Mesendoderm (in vitro differentiated cells): Measurements from ENCODE around the gene SMIM9.

ENCODE experiments used
- DNase-seq: peaks from one replicate; pipeline ENCODE4 v3.0.0; 2013
- H2AK5ac ChIP-seq: 2 replicates; pipeline ENCODE4 v1.6.1; 2013; ENCODE audit warnings: low read length, inconsistent platforms
- H2BK120ac ChIP-seq: 2 replicates; pipeline ENCODE4 v1.6.1; 2013; ENCODE audit warnings: low read depth, mild to moderate bottlenecking, low read length, moderate library complexity, mixed read lengths
- H2BK15ac ChIP-seq: replicated peaks from 2 replicates; pipeline ENCODE4 v1.6.1; 2013; ENCODE audit warnings: low read depth, mild to moderate bottlenecking, moderate library complexity
- H2BK5ac ChIP-seq: 2 replicates; pipeline ENCODE4 v1.6.1; 2013; ENCODE audit warnings: low read length, inconsistent platforms
- H3K18ac ChIP-seq: 2 replicates; pipeline ENCODE4 v1.6.1; 2013; ENCODE audit warnings: mild to moderate bottlenecking, low read length, mixed read lengths
- H3K23ac ChIP-seq: one replicate; pipeline ENCODE4 v1.6.1; 2013; ENCODE audit warnings: low read length
- H3K27ac ChIP-seq: 2 replicates; pipeline ENCODE4 v1.5.1; 2013; ENCODE audit warnings: low read depth, mild to moderate bottlenecking, inconsistent platforms, low read length, moderate library complexity
- H3K27me3 ChIP-seq: 2 replicates; pipeline ENCODE4 v1.6.1; 2013; ENCODE audit warnings: low read length, control low read depth, mild to moderate bottlenecking, inconsistent platforms; ENCODE audit not compliant: insufficient read depth, poor library complexity
- H3K36me3 ChIP-seq: 2 replicates; pipeline ENCODE4 v1.6.1; 2013; ENCODE audit warnings: low read length, inconsistent platforms; ENCODE audit not compliant: control insufficient read depth, insufficient read depth
- H3K4ac ChIP-seq: one replicate; pipeline ENCODE4 v1.6.1; 2013; ENCODE audit warnings: low read depth, mild to moderate bottlenecking, low read length, moderate library complexity
- H3K4me1 ChIP-seq: 2 replicates; pipeline ENCODE4 v1.6.1; 2013; ENCODE audit warnings: low read depth, low read length, inconsistent platforms; ENCODE audit not compliant: control insufficient read depth
- H3K4me2 ChIP-seq: 2 replicates; pipeline ENCODE4 v1.6.1; 2013; ENCODE audit warnings: low read length
- H3K4me3 ChIP-seq: 2 replicates; pipeline ENCODE4 v1.5.1; 2013; ENCODE audit warnings: mild to moderate bottlenecking, low read length
- H3K56ac ChIP-seq: one replicate; pipeline ENCODE4 v1.6.1; 2013; ENCODE audit warnings: low read length
- H3K79me1 ChIP-seq: 2 replicates; pipeline ENCODE4 v1.6.1; 2013; ENCODE audit warnings: low read length, inconsistent platforms
- H3K79me2 ChIP-seq: 2 replicates; pipeline ENCODE4 v1.6.1; 2013; ENCODE audit warnings: mild to moderate bottlenecking, low read length; ENCODE audit not compliant: control insufficient read depth, insufficient read depth
- H3K9ac ChIP-seq: 2 replicates; pipeline ENCODE4 v1.6.1; 2013; ENCODE audit warnings: low read length, inconsistent platforms
- H4K5ac ChIP-seq: one replicate; pipeline ENCODE4 v1.6.1; 2013; ENCODE audit warnings: low read length
- H4K8ac ChIP-seq: one replicate; pipeline ENCODE4 v1.6.1; 2013; ENCODE audit warnings: low read depth, mild to moderate bottlenecking, control low read depth, low read length, moderate library complexity
- WGBS: extraction: QIAGEN DNeasy Blood & Tissue Kit; methylation state at CpG from one replicate; pipeline ENCODE4 v1.1.7; 2013; ENCODE audit warnings: low lambda C conversion rate, missing lambda C conversion rate; ENCODE audit not compliant: insufficient coverage; ENCODE audit errors: extremely low coverage; 5-methylcytosine and 5-hydroxymethylcytosine counted together

The SMIM9 gene

DNA sequence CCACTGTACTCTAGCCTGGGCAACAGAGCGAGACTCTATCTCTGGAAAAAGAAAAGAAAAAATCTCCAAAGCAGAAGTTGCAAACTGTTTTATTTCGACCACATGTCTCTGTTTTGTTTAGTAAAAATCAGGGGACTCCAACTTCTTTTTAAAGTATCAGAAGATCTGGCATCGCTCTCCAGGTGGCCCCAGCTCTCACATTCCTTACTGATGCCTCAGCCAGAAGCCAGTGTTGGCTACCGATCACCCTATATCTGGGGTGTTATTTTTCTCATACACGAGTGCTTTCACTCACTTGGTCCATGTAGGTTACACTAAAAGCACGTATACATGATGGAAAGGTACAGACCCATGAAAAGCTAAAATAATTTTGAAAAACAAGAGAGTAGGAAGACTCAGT is 37.5 kb downstream of the SMIM9 start:
- Histone ChIP-seq H3K27me3 (no peaks in the 10 kb centered on the region), H3K9ac (no peak overlapping the region), H3K4ac (no peak overlapping the region), H3K56ac (no peak overlapping the region), H2BK15ac (no peak overlapping the region), H2BK5ac (no peak overlapping the region), H4K5ac (no peak overlapping the region), H3K79me1 (no peaks in the 10 kb centered on the region), H3K4me1 (no peaks in the 10 kb centered on the region), H3K4me2 (no peak overlapping the region), H2AK5ac (no peak overlapping the region), H3K36me3 (no peaks in the 10 kb centered on the region), H3K27ac (no peak overlapping the region), H3K4me3 (no peak overlapping the region), H3K23ac (no peak overlapping the region), H3K18ac (no peak overlapping the region), H3K79me2 (no peaks in the 10 kb centered on the region), H2BK120ac (no peak overlapping the region), H4K8ac (no peak overlapping the region)
- no CpG with 5 or more reads among the region's 6 CpGs for WGBS
- DNase-seq: peak; percentile 57

DNA sequence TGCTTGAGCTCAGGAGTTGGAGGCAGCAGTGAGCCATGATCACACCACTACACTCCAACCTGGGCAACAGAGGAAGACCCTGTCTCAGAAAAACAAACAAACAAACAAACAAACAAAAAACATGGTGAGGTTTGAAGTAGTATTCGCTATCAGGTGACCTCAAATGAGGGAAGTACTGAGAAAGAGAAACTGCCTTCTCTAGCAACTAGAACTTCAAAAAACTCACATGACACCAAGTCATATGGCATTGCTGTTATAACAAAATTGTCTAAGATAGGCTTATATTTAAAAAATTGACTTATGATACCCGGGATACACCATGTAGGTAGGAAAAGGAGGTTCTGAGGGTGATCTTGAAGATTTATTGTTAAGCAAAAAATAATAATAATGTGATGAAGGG is 39.4 kb downstream of the SMIM9 start:
- no peak overlapping the region for H3K4me3 ChIP-seq
- H4K8ac ChIP-seq: no peak overlapping the region
- H2AK5ac ChIP-seq: no peak overlapping the region
- no peak overlapping the region for H3K23ac ChIP-seq
- H3K79me2 ChIP-seq: no peaks in the 10 kb centered on the region
- no peaks in the 10 kb centered on the region for H3K79me1 ChIP-seq
- H2BK120ac ChIP-seq: no peak overlapping the region
- no peaks in the 10 kb centered on the region for H3K36me3 ChIP-seq
- no peak for DNase-seq
- H2BK5ac ChIP-seq: no peak overlapping the region
- H3K9ac ChIP-seq: no peak overlapping the region
- no peaks in the 10 kb centered on the region for H3K4me1 ChIP-seq
- no peak overlapping the region for H3K27ac ChIP-seq
- no peak overlapping the region for H2BK15ac ChIP-seq
- no peaks in the 10 kb centered on the region for H3K27me3 ChIP-seq
- H3K18ac ChIP-seq: no peak overlapping the region
- no CpG with 5 or more reads among the region's 2 CpGs for WGBS
- no peak overlapping the region for H3K4me2 ChIP-seq
- H3K4ac ChIP-seq: no peak overlapping the region
- no peak overlapping the region for H3K56ac ChIP-seq
- H4K5ac ChIP-seq: no peak overlapping the region

DNA sequence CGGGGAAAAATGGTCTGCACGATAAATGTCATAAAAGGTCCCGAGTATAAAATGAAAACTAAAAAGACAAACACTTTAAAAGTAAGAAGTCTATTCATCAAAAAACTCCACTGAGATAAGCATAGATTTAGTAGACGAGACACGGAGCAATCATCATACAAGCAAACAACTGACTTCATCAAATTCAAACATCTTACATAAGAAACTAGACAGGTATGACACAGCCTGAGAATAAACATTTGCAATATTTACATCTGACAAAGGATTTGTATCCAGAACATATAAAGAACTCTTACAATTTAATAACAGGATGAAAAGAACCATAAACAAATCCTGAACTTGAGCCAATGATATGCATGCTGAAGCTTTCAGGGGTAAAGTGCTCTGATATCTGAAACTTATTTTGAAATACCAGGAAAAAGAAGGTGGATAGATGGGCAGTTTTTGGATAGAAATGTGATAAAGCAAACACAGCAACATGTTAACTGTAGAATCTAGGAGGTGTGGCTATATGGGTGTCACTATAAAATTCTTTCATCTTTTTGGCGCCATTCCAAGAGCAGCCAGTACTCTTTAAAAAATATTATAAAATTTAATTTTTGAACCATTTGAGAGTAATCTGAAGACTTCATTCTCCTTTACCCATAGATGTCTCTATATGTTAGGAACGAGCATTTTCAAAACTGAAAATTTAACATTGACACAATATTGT is 41.2 kb downstream of the SMIM9 start:
- Histone ChIP-seq H4K5ac (no peak overlapping the region), H3K18ac (no peak overlapping the region), H3K27me3 (no peaks in the 10 kb centered on the region), H2BK5ac (no peak overlapping the region), H4K8ac (no peak overlapping the region), H3K36me3 (no peaks in the 10 kb centered on the region), H3K9ac (no peak overlapping the region), H3K27ac (no peak overlapping the region), H3K79me2 (no peaks in the 10 kb centered on the region), H3K56ac (no peak overlapping the region), H2BK120ac (no peak overlapping the region), H3K23ac (no peak overlapping the region), H3K4me1 (no peaks in the 10 kb centered on the region), H3K4me3 (no peak overlapping the region), H2BK15ac (no peak overlapping the region), H3K4ac (no peak overlapping the region), H3K4me2 (no peak overlapping the region), H3K79me1 (no peaks in the 10 kb centered on the region), H2AK5ac (no peak overlapping the region)
- no CpG with 5 or more reads among the region's 7 CpGs for WGBS
- no peak for DNase-seq

DNA sequence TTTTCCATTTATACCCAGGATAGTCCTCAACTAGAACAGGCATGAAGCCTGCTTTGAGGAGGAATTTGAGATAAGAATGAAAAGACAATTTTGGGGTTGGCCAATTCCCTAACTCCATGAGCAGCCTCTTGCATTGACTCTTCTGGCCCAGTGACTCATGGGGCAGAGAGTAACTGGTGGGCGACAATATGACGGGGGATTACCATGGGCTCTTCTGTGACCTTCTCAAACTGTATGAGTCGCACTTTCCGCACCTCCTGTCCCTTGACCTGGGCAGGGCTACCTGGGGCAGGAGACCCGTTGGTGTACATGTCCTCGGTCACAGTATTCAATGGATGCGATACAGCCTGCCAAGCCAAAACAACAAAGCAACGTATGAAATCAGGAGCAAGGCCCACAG is 42.5 kb downstream of the SMIM9 start:
- DNase-seq: no peak
- H4K5ac ChIP-seq: no peak overlapping the region
- H3K18ac ChIP-seq: no peak overlapping the region
- H2AK5ac ChIP-seq: no peak overlapping the region
- WGBS: no CpG with 5 or more reads among the region's 8 CpGs
- no peak overlapping the region for H4K8ac ChIP-seq
- no peak overlapping the region for H2BK120ac ChIP-seq
- no peak overlapping the region for H3K4ac ChIP-seq
- no peak overlapping the region for H3K27ac ChIP-seq
- no peak overlapping the region for H3K4me2 ChIP-seq
- no peak overlapping the region for H2BK15ac ChIP-seq
- no peak overlapping the region for H2BK5ac ChIP-seq
- H3K27me3 ChIP-seq: no peaks in the 10 kb centered on the region
- H3K79me2 ChIP-seq: no peaks in the 10 kb centered on the region
- H3K36me3 ChIP-seq: no peaks in the 10 kb centered on the region
- H3K79me1 ChIP-seq: no peaks in the 10 kb centered on the region
- H3K23ac ChIP-seq: no peak overlapping the region
- H3K4me3 ChIP-seq: no peak overlapping the region
- no peak overlapping the region for H3K56ac ChIP-seq
- no peaks in the 10 kb centered on the region for H3K4me1 ChIP-seq
- H3K9ac ChIP-seq: no peak overlapping the region

DNA sequence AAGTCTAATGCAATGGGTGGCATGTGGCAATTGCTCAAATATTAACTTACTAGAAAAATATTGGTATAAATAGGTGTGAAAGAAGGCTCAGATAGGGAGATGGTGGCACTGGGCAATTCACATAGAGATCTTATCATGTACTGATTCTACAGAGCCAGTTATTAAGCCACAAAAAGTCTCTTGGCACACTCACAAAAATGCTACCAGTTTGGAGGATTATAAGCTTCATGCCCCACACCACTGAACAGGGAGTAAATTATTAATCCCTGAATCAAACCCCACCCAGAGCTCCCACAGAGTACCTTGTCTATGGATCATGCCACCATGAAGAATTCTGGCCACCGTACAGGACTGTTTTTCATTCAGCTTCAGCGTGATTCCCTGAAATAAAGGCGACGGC is 43.0 kb downstream of the SMIM9 start:
- no peak overlapping the region for H3K23ac ChIP-seq
- H2BK120ac ChIP-seq: no peak overlapping the region
- no CpG with 5 or more reads among the region's 4 CpGs for WGBS
- no peak overlapping the region for H3K4ac ChIP-seq
- DNase-seq: no peak
- no peak overlapping the region for H3K9ac ChIP-seq
- no peak overlapping the region for H3K56ac ChIP-seq
- H3K79me1 ChIP-seq: no peaks in the 10 kb centered on the region
- no peaks in the 10 kb centered on the region for H3K36me3 ChIP-seq
- H3K27me3 ChIP-seq: no peaks in the 10 kb centered on the region
- no peak overlapping the region for H4K5ac ChIP-seq
- no peak overlapping the region for H3K4me3 ChIP-seq
- H2BK15ac ChIP-seq: no peak overlapping the region
- no peak overlapping the region for H3K18ac ChIP-seq
- no peak overlapping the region for H3K27ac ChIP-seq
- no peak overlapping the region for H2AK5ac ChIP-seq
- no peak overlapping the region for H2BK5ac ChIP-seq
- H3K4me2 ChIP-seq: no peak overlapping the region
- H4K8ac ChIP-seq: no peak overlapping the region
- no peaks in the 10 kb centered on the region for H3K79me2 ChIP-seq
- H3K4me1 ChIP-seq: no peaks in the 10 kb centered on the region

DNA sequence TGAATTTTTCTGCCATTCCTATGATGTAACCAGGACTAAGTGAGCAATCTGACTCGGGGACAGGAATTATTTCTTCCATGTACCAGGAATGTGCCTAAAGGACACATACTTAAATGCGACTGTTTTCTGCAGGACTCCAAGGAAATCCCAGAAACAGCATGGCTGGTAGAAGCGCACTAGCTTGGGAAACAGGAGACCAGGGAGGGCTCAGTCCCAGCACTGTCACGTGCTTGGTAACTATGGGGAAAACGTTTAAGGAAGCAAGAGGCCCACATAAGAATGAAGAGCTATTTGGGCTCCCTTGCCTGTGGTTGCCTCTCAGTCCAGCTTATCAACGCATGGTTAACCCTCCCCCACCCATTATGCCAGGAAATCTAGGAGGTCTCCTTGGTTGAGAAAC is 48.7 kb downstream of the SMIM9 start:
- no peak for DNase-seq
- Histone ChIP-seq H3K9ac (no peak overlapping the region), H3K4me2 (no peak overlapping the region), H3K79me1 (no peaks in the 10 kb centered on the region), H2AK5ac (no peak overlapping the region), H3K4me1 (no peaks in the 10 kb centered on the region), H3K56ac (no peak overlapping the region), H2BK120ac (no peak overlapping the region), H3K4me3 (no peak overlapping the region), H3K18ac (no peak overlapping the region), H4K5ac (no peak overlapping the region), H4K8ac (no peak overlapping the region), H3K23ac (no peak overlapping the region), H3K79me2 (no peaks in the 10 kb centered on the region), H3K4ac (no peak overlapping the region), H3K36me3 (no peaks in the 10 kb centered on the region), H3K27ac (no peak overlapping the region), H2BK5ac (no peak overlapping the region), H2BK15ac (no peak overlapping the region), H3K27me3 (no peaks in the 10 kb centered on the region)
- WGBS: no CpG with 5 or more reads among the region's 6 CpGs
